ENCODE measurements around the gene RHO. TPM values are rescaled to one million over a fixed set of nuclear protein-coding genes. Genes with fewer than 3 reads are reported as not detected.
A peak's percentile ranks its signal among the peaks of the same experiment; 100 is the strongest.

Gene RHO
- total and polyA plus RNA-seq, 2 experiments from 2014 or later: 0.19 TPM; not detected in 1

GRCh38 chr3:129575233-129575996 lies 47.0 kb downstream of the RHO start:
- no peak for TF ChIP-seq EZH2 (IDR thresholded peaks at IDR 0.05; ENCODE audit: borderline replicate concordance)
- no peak for TF ChIP-seq EZH2phosphoT487 (IDR thresholded peaks at IDR 0.05; ENCODE audit: low read depth, severe bottlenecking, unreplicated experiment)
- TF ChIP-seq CTCF (IDR thresholded peaks at IDR 0.05; ENCODE audit: poor library complexity): no peak
- 90% methylated on average over 16 of the region's 19 CpGs for WGBS (ENCODE audit: low lambda C conversion rate, missing lambda C conversion rate)
- DNase-seq (ENCODE audit: low spot score): no peak
- no peak overlapping the region for H3K27ac ChIP-seq
- H2AFZ ChIP-seq: no peak overlapping the region
- H3K4me1 ChIP-seq (ENCODE audit: insufficient read depth): no peaks in the 10 kb centered on the region
- H3K4me3 ChIP-seq: no peak overlapping the region
- no peaks in the 10 kb centered on the region for H3K27me3 ChIP-seq
- H3K79me2 ChIP-seq: no peaks in the 10 kb centered on the region
- no peaks in the 10 kb centered on the region for H3K36me3 ChIP-seq (replicated peaks; ENCODE audit: insufficient read depth, low read depth)
- no peaks in the 10 kb centered on the region for H4K20me1 ChIP-seq (ENCODE audit: insufficient read depth, poor library complexity, severe bottlenecking)
- H3K4me2 ChIP-seq: no peak overlapping the region
- H3K9me2 ChIP-seq (replicated peaks; ENCODE audit: insufficient read depth): no peaks in the 10 kb centered on the region
- H3K9me3 ChIP-seq (ENCODE audit: low read depth): no peaks in the 10 kb centered on the region

GRCh38 chr3:129575997-129576384 lies 47.6 kb downstream of the RHO start:
- Histone ChIP-seq H3K79me2 (no peaks in the 10 kb centered on the region), H3K9me3 (ENCODE audit: low read depth) (no peaks in the 10 kb centered on the region), H3K27me3 (no peaks in the 10 kb centered on the region), H3K9me2 (replicated peaks; ENCODE audit: insufficient read depth) (no peaks in the 10 kb centered on the region), H3K4me1 (ENCODE audit: insufficient read depth) (no peaks in the 10 kb centered on the region), H3K36me3 (replicated peaks; ENCODE audit: insufficient read depth, low read depth) (no peaks in the 10 kb centered on the region), H3K4me2 (no peak overlapping the region), H2AFZ (no peak overlapping the region), H4K20me1 (ENCODE audit: insufficient read depth, poor library complexity, severe bottlenecking) (no peaks in the 10 kb centered on the region), H3K4me3 (no peak overlapping the region), H3K27ac (no peak overlapping the region)
- no peak for DNase-seq (ENCODE audit: low spot score)
- WGBS (ENCODE audit: low lambda C conversion rate, missing lambda C conversion rate): 90% methylated on average over 10 of the region's 10 CpGs
- TF ChIP-seq EZH2phosphoT487 (IDR thresholded peaks at IDR 0.05; ENCODE audit: low read depth, severe bottlenecking, unreplicated experiment) (no peak), EZH2 (IDR thresholded peaks at IDR 0.05; ENCODE audit: borderline replicate concordance) (no peak), CTCF (IDR thresholded peaks at IDR 0.05; ENCODE audit: poor library complexity) (no peak)

GRCh38 chr3:129576514-129577352 lies 48.3 kb downstream of the RHO start:
- Histone ChIP-seq H3K4me2 (no peak overlapping the region), H3K4me3 (no peak overlapping the region), H3K9me3 (ENCODE audit: low read depth) (no peaks in the 10 kb centered on the region), H3K27ac (peak overlapping the region; percentile 34), H3K79me2 (no peaks in the 10 kb centered on the region), H3K9me2 (replicated peaks; ENCODE audit: insufficient read depth) (no peaks in the 10 kb centered on the region), H3K36me3 (replicated peaks; ENCODE audit: insufficient read depth, low read depth) (no peaks in the 10 kb centered on the region), H3K4me1 (ENCODE audit: insufficient read depth) (no peaks in the 10 kb centered on the region), H2AFZ (no peak overlapping the region), H3K27me3 (no peaks in the 10 kb centered on the region), H4K20me1 (ENCODE audit: insufficient read depth, poor library complexity, severe bottlenecking) (no peaks in the 10 kb centered on the region)
- TF ChIP-seq CTCF (IDR thresholded peaks at IDR 0.05; ENCODE audit: poor library complexity): no peak
- no peak for TF ChIP-seq EZH2phosphoT487 (IDR thresholded peaks at IDR 0.05; ENCODE audit: low read depth, severe bottlenecking, unreplicated experiment)
- TF ChIP-seq EZH2 (IDR thresholded peaks at IDR 0.05; ENCODE audit: borderline replicate concordance): no peak
- no peak for DNase-seq (ENCODE audit: low spot score)
- WGBS (ENCODE audit: low lambda C conversion rate, missing lambda C conversion rate): 76% methylated on average over 17 of the region's 18 CpGs
